GM08714 (cell line): Measurements from ENCODE around the gene PSMD5.

Source experiments
- H3K4me3 ChIP-seq: fragments of 200-500 bp; sonication (Bioruptor generic); 2 replicates; pipeline ENCODE4 v1.5.1; 2014; ENCODE audit warnings: mild to moderate bottlenecking, low read length, inconsistent platforms
- ZNF274 ChIP-seq: IDR thresholded peaks from 2 replicates; pipeline ENCODE4 v1.6.1; 2012; ENCODE audit warnings: mild to moderate bottlenecking, low read depth, low read length

The PSMD5 gene

GRCh38 chr9:120855827-120856670 is 13.3 kb upstream of the PSMD5 start:
- TF ChIP-seq ZNF274: no peak
- H3K4me3 ChIP-seq: no peak overlapping the region

- no peak for TF ChIP-seq ZNF274
- H3K4me3 ChIP-seq: no peak overlapping the region
Measured at GRCh38 chr9:120854596-120855327, 12.0 kb upstream of the PSMD5 start.

- no peak for TF ChIP-seq ZNF274
- no peak overlapping the region for H3K4me3 ChIP-seq
Measured at GRCh38 chr9:120853198-120853597, 10.5 kb upstream of the PSMD5 start.

- TF ChIP-seq ZNF274: no peak
- H3K4me3 ChIP-seq: no peak overlapping the region
Measured at GRCh38 chr9:120852240-120853010, 9.7 kb upstream of the PSMD5 start.

GRCh38 chr9:120851449-120851848 is 8.7 kb upstream of the PSMD5 start:
- TF ChIP-seq ZNF274: no peak
- no peak overlapping the region for H3K4me3 ChIP-seq

GRCh38 chr9:120850315-120850714 is 7.6 kb upstream of the PSMD5 start:
- no peak overlapping the region for H3K4me3 ChIP-seq
- TF ChIP-seq ZNF274: no peak

GRCh38 chr9:120846906-120847305 is 4.2 kb upstream of the PSMD5 start:
- no peak overlapping the region for H3K4me3 ChIP-seq
- no peak for TF ChIP-seq ZNF274

GRCh38 chr9:120846251-120846889 is 3.6 kb upstream of the PSMD5 start:
- no peak for TF ChIP-seq ZNF274
- H3K4me3 ChIP-seq: no peak overlapping the region

- H3K4me3 ChIP-seq: no peak overlapping the region
- TF ChIP-seq ZNF274: no peak
Measured at GRCh38 chr9:120845255-120845654, 2.5 kb upstream of the PSMD5 start.

GRCh38 chr9:120841930-120842684 is 615 bp downstream of the PSMD5 start:
- TF ChIP-seq ZNF274: no peak
- peak overlapping the region; percentile 87 for H3K4me3 ChIP-seq

- no peak for TF ChIP-seq ZNF274
Measured at GRCh38 chr9:120839146-120839545, 3.6 kb downstream of the PSMD5 start.

GRCh38 chr9:120837921-120838320 is 4.8 kb downstream of the PSMD5 start:
- TF ChIP-seq ZNF274: no peak
- H3K4me3 ChIP-seq: no peak overlapping the region

More at GRCh38 chr9:120839146-120839545, 3.6 kb downstream of the PSMD5 start:
- no peak overlapping the region for H3K4me3 ChIP-seq

GRCh38 chr9:120833325-120833724 is 9.4 kb downstream of the PSMD5 start:
- TF ChIP-seq ZNF274: no peak
- no peak overlapping the region for H3K4me3 ChIP-seq
